ENCODE results near the gene DUSP2.

DUSP2 gene

GRCh38 chr2:96134421-96134820, 10.8 kb downstream of the DUSP2 start:
- no peaks in the 10 kb centered on the region for H3K36me3 ChIP-seq (ENCODE audit: insufficient read depth)
- H3K79me2 ChIP-seq (ENCODE audit: insufficient read depth, low read depth) = no peaks in the 10 kb centered on the region
- H3K27me3 ChIP-seq (ENCODE audit: insufficient read depth, low read depth) = no peaks in the 10 kb centered on the region
- H2AFZ ChIP-seq (ENCODE audit: low read depth) = no peak overlapping the region
- no peak overlapping the region for H3K27ac ChIP-seq
- H3K4me3 ChIP-seq (IDR thresholded peaks at IDR 0.05; ENCODE audit: insufficient read depth, low read depth, low read length) = no peak overlapping the region
- peaks cover 18% of the 10 kb centered on the region for H3K4me1 ChIP-seq (ENCODE audit: low read depth, poor library complexity, severe bottlenecking)
- TF ChIP-seq CTCF (conservative IDR thresholded peaks at IDR 0.05; ENCODE audit: low read depth, low read length) = no peak
- no peaks in the 10 kb centered on the region for H4K20me1 ChIP-seq (ENCODE audit: insufficient read depth)
- no peak overlapping the region for H3K9ac ChIP-seq
- H3K4me2 ChIP-seq = no peak overlapping the region

GRCh38 chr2:96131813-96132745, 13.2 kb downstream of the DUSP2 start:
- Histone ChIP-seq H3K36me3 (ENCODE audit: insufficient read depth) (no peaks in the 10 kb centered on the region), H3K4me2 (peak overlapping the region; percentile 67), H3K27me3 (ENCODE audit: insufficient read depth, low read depth) (no peaks in the 10 kb centered on the region), H3K27ac (peak overlapping the region; percentile 24; the same call in 1 of the 2 replicates), H3K4me1 (ENCODE audit: low read depth, poor library complexity, severe bottlenecking) (peaks cover 18% of the 10 kb centered on the region), H3K4me3 (IDR thresholded peaks at IDR 0.05; ENCODE audit: insufficient read depth, low read depth, low read length) (no peak overlapping the region), H3K9ac (peak overlapping the region; percentile 9; the same call in 1 of the 2 replicates), H3K79me2 (ENCODE audit: insufficient read depth, low read depth) (no peaks in the 10 kb centered on the region), H2AFZ (ENCODE audit: low read depth) (peak overlapping the region; percentile 50; the same call in 1 of the 2 replicates), H4K20me1 (ENCODE audit: insufficient read depth) (no peaks in the 10 kb centered on the region)
- TF ChIP-seq CTCF (conservative IDR thresholded peaks at IDR 0.05; ENCODE audit: low read depth, low read length) = no peak

- Histone ChIP-seq H3K27ac (peak overlapping the region; percentile 24; the same call in 1 of the 2 replicates), H3K36me3 (ENCODE audit: insufficient read depth) (no peaks in the 10 kb centered on the region), H2AFZ (ENCODE audit: low read depth) (peak overlapping the region; percentile 50), H4K20me1 (ENCODE audit: insufficient read depth) (no peaks in the 10 kb centered on the region), H3K4me1 (ENCODE audit: low read depth, poor library complexity, severe bottlenecking) (peaks cover 18% of the 10 kb centered on the region), H3K27me3 (ENCODE audit: insufficient read depth, low read depth) (no peaks in the 10 kb centered on the region), H3K9ac (peak overlapping the region; percentile 9; the same call in 1 of the 2 replicates), H3K4me2 (peak overlapping the region; percentile 67), H3K4me3 (IDR thresholded peaks at IDR 0.05; ENCODE audit: insufficient read depth, low read depth, low read length) (no peak overlapping the region), H3K79me2 (ENCODE audit: insufficient read depth, low read depth) (no peaks in the 10 kb centered on the region)
- TF ChIP-seq CTCF (conservative IDR thresholded peaks at IDR 0.05; ENCODE audit: low read depth, low read length) = no peak
Measured at GRCh38 chr2:96131152-96131812, 14.0 kb downstream of the DUSP2 start.

- Histone ChIP-seq H3K27me3 (ENCODE audit: insufficient read depth, low read depth) (no peaks in the 10 kb centered on the region), H3K36me3 (ENCODE audit: insufficient read depth) (no peaks in the 10 kb centered on the region), H2AFZ (ENCODE audit: low read depth) (no peak overlapping the region; the same call in 1 of the 2 replicates), H3K27ac (peak overlapping the region; percentile 24; the same call in 1 of the 2 replicates), H3K4me1 (ENCODE audit: low read depth, poor library complexity, severe bottlenecking) (peaks cover 18% of the 10 kb centered on the region), H4K20me1 (ENCODE audit: insufficient read depth) (no peaks in the 10 kb centered on the region), H3K4me3 (IDR thresholded peaks at IDR 0.05; ENCODE audit: insufficient read depth, low read depth, low read length) (no peak overlapping the region), H3K79me2 (ENCODE audit: insufficient read depth, low read depth) (no peaks in the 10 kb centered on the region), H3K9ac (no peak overlapping the region), H3K4me2 (peak overlapping the region; percentile 67; the same call in 1 of the 2 replicates)
- no peak for TF ChIP-seq CTCF (conservative IDR thresholded peaks at IDR 0.05; ENCODE audit: low read depth, low read length)
Measured at GRCh38 chr2:96130483-96130882, 14.8 kb downstream of the DUSP2 start.
